NCI-H1092 (cell line): ENCODE measurements around the gene TOP3B.
"Not testable (repeated sequence)": the region's sequence is repeated elsewhere in the genome, so short reads cannot be mapped to it uniquely, and the experiment has no call there.

Experiments used
- DNase-seq: peaks from one replicate; lab custom pipeline; 2025; lab: John Stamatoyannopoulos, UW

Gene TOP3B

DNA sequence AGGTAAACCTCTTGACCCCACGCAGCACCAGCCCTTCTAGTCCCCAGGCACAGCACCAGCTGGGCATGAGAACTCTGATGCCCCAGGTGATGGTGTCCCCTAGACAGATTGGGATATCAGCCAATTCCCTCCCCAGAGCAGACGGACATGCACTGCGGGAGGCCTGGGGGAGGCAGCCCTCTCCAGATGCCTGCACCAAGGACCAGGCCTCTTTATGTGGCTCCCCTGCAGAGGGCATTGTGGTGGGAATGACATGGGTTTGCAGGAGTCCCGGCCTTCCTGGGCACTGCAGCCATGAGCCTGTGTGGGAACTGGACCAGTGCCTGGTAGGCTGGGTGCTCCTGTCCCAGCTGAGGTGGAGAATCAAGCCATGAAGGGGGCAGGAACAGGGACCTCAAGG, 55.9 kb downstream of the TOP3B start:
- no peak for DNase-seq

DNA sequence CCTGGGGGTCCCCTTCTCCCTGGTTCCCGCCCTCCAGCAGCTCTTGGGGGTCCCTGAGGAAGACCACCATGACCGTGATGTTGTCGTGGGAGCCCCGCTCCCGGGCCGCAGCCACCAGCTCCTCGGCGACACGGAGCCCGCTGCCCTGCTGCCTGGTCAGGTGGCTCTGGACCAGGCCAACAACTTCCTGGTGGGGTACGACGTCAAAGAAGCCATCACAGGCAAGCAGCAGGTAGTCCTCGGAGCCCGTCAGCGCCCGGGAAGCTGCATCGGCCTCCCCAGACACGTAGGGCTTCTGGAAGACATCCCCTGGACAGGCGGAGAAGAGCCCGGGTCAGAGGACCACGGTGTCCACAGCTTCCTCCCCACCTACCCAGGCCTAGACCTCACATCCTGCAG, 59.4 kb downstream of the TOP3B start:
- no peak for DNase-seq

DNA sequence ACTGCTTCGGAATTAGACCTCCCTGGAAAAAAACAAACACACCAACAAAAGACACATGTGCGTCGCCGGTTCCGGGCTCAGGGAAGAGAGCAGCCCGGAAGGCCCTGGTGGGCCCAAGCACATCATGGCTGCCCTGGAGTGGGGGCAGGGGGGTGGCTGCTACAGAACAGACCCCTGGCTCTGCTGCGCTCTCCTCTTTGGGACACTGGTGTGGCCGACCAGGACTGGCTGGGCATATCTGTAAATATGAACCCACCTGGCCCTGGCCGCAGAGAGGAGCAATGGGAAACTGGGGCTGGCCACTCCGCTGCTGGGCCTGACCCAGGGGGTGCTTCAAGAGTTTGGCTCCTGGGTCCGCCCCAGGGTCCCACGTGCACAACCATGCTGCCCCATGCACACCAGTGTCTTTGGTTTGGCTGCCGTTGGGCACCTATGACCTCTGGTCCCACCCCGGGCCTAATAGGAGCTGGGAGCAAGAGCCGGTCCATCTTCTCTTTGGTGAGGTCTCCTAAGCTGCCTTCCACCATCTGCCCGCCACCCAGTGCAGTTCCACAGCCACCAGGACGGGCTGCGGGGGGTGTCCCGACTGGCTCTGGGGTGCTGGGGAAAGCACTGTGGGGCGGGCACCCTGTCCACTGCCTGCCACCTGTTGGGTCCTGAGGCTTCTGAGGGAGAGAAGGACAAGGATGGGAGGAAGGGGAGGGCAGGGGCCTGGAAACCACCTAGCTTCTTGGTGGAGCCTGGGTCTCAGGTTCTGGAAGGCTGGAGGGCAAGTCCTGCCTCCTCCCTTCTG, 60.0 kb downstream of the TOP3B start:
- no peak for DNase-seq

DNA sequence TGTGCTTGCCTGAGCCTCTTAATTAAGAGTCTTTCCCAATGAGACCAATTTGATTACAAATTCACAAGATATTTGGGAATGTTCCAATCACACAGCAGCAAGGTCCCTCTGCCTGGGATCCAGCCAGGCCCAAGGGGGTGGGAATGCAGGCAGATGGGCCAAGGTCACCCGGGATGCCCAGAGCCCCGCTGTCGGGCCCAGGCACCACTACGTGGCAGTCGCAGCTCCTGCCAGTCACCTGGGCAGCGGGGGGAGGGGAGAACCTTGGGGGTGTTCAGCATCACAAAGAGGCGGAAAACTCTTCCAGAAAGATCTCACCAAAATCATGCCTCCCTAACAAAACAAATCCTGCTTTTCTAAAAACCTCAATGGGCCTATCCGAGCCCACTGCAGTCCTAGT, 60.9 kb downstream of the TOP3B start:
- DNase-seq = no peak

DNA sequence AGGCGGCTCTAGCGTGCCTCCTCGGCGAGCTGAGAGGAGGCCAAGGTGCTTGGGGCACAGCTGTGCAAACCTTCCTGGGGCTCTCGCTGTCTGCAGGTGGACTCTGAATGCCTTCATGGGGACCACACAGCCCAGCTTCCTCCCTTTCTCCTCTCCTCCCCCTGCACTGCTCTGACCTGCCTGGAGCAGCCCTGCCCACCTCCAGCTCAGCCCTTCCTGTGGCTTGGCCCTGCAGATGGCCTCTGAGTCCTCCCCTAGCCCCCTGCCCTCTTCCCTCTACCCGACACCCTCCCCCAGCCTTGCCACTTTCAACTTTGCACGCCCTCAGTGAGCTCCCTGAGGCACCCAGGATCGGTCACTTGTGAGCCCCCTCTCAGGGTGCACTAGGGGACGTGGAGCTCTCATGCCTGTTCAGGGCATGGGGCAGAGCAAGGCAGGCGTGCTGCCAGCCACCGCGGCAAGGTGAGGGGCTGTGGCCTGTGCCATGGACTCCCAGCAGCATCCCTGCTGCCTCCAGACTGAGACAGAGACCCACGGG, 61.3 kb downstream of the TOP3B start:
- no peak for DNase-seq

DNA sequence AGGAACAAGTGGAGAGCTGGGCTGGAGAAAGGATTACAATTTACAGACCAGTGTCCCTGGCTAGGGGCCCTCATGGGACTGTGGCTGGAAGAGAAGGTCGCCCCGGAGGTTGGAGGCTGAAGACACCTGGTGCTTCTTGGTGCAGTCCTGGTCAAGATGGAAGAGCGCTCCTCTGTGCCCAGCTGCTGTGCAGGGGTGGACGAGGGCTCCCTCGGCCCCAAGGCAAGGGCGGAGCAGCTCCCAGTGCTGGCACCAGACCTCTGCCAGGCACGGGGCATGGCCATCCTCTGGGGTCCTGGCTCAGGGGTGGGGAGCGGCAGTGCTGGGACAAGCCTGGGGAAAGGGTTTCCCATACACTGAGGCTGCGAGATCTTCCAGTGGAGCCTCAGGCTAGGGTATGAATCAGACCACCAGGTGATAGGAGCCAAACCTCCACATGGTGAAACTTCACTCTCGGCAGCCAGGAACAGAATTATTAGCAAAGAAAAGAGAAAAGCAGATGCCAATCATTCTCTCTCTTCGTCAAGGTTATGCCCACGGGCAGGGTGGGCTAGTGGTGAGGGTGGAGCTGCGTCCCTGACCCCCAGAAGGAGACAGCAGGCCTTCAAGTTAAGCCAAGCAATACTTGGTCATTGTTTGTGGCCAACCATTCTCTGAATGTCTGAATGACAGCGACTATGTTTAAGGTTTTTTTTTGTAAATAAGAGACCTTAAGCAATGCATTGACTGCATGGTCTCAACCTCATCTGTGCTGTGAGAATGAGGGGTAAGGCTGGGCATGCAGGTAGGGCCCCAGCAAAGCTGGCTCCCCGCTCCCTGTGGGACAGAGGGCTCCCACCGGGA, 62.0 kb downstream of the TOP3B start:
- no peak for DNase-seq

DNA sequence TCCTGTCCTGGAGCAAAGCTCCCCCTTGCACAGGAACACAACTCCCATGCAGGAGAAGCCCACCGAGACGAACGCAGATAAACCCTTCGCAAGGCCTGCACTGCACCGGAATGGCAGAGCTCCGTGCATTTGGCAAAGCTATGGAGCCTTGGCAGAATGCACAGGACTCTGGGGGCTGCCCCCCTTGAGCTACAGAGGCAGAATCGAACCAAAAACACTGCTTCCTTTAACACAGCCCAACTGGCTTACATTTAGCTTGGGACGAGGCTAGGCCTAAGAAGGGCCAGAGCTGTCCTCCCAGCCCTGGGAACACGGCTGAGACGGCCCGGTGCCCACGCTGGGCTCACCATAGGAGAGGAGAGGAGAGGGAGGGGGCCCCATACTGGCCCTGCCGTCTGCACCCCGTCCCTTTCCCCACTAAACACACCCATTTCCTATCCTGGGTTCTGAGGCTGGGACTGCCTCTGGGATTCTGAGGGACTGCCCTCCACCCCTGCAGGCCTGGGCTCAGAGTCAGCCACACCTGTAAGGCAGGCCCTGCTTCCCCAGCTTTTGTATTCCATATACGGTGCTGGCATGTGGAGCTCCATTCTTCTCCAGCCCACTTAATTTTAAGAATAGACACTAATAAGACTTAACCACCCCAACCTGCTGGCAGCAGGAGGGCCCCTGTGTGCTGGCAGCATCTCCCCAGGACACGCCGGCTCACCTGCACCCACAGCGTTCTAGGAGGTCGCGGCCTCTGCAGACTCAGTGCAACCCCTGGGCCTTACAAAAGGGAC, 62.9 kb downstream of the TOP3B start:
- DNase-seq = no peak

DNA sequence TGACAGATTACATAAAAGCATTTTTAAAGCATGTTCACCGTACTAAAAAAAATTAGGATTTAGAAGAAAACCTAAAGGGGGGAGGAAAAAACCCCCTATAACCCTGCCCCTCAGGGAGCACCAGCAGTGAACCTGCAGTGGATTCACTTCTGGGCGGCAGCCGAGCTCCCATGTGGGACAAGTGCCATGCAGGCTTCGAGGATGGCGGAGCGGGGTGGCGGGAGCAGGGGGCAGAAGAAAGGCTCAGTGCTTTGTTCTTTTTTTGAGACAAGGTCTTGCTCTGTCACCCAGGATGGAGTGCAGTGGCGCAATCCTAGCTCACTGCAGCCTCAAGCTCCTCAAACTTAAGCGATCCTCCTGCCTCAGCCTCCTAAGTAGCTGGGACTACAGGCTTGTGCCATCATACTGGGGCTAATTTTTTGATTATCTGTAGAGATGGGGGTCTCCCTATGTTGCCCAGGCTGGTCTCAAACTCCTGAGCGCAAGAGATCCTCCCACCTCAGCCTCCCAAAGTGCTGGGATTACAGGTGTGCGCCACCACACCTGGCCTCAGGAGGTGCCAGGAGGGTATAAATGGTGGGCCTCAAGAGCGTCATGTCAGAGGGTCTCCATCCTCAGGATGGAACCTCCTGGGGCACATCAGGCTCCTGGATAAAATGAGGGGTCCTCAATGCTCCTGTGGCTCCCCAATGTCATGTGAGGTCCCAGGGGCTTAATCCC, 64.0 kb downstream of the TOP3B start:
- DNase-seq = no peak

DNA sequence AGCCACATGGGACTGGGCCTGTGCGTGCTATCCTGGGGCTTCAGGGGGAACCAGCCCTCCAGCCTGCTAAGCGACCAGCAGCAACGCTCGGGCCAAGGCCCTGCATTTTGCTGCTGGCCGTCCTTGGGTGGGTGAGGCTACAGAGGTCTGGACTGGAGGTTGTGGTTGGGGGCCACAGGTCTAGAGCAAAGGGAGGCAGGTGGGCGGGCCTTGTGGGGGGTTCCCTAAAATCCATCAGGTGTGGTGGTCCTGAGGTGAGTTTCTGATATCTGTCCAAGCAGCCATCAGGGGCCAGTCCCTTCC, 64.7 kb downstream of the TOP3B start:
- no peak for DNase-seq

DNA sequence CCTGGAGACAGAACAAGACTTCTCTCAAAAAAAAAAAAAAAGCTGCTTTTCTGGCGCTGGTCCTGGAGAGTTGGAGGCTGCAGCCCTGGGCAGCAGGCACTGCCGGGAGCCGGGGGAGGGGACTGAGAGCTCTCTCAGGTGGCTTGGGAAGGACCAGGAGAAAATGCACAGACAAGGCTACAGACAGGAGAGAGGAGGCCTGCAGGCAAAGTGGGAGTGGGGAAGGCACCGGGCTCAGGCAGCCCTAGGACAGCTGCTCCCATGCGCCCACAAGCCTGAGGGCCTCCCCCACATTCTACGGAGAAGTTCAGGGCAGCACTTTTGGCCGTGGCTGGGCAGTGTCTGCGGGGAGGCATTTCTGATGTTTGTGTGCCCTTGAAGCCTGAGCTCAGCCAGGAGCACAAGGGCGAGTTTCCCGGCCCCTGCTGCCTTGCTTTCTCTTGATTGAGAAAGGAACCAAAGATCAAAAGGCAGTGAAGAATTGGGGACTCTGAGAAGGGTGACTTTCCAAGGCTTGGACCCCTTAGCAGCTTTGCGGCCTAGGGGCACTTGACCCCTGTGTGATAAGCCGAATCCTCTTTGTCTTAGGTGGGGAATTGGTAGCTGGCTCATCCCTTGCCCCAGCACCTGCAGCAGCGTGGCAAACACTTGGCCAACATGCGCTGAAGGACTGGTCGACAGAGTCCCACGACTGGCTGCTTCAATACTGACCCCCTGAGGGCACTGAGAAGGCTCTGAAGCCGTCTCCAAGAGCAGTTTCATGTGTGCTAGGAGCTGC, 65.2 kb downstream of the TOP3B start:
- no peak for DNase-seq

DNA sequence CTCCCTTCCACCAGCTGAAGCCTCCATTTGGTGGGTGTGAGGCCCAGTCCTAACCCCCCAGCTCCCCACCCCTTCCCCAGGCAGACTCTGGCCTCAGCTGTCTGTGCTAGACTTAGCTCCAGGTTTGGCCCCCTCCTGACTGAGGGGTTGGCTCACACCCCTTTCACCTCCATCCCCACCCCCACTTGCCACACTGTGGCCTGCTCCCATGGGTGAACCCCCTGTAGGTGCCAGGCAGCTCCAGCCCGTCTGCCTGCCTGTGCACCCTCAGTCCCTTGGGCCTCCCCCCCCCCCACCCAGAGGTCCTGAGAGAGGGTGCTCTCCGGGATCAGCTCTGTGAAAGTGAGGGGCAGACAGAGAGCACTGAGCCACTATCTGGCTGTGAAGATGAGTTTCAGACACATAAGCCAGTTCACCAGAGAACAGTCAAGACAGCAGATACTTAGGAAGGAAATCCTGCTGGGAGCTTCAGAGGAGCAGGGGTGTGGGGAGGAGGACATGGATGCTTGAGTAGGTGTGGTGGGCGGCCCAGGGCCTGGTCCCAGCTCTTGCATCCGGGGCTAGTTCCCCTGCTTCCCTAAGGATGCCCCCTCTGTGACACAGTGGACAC, 66.2 kb downstream of the TOP3B start:
- no peak for DNase-seq

DNA sequence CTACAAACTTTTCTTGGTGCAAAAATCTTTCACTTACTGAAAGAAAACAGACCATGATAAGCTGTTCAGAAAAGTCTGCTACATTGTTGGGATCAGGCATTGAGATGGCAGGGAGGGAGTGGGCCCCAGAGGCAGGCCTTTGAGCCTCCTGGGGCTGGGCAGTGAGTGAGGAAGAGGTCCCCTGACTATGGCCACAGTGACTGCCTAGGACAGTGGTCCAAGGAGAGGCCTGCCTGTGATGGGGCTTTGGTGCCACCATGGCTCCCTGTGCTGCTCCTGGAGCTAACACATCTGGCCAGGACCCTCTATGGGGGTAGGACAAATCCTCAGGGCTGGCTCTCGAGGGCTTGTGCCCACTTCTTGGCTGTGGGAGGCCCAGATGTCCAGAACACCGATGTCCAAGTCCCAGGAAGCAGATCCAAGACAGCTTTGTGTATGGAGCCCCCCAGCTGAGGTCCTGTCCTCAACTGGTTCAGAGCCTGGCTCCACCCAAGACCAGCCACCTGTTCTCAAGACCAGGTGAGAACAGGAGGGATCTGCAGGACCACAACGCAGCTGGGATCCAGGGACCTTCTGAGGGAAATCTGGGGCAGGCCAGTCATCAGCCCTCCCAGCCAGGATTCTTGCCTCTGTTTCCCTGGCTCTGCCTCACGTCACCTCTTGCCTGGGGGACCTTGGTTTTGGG, 66.8 kb downstream of the TOP3B start:
- DNase-seq = no peak

DNA sequence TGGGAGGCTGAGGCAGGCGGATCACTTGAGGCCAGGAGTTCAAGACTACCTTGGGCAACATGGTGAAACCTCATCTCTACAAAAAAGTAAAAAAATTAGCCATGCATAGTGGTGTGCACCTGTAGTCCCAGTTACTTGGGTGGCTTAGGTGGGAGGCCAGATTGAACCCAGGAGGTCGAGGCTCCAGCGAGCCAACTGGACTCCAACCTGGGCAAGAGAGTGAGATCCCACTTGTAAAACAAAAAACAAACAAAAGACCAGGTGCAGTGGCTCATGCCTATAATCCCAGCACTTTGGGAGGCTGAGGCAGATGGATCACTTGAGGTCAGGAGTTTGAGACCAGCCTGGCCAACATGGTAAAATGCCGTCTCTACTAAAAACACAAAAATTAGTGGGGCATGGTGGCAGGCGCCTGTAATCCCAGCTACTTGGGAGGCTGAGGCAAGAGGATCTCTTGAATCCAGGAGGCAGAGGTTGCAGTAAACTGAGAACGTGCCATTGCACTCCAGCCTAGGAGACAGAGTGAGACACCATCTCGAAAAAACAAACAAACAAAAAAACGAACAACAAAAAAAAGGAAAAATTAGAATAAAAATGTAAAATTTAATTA, 68.4 kb downstream of the TOP3B start:
- DNase-seq = not testable (repeated sequence)

DNA sequence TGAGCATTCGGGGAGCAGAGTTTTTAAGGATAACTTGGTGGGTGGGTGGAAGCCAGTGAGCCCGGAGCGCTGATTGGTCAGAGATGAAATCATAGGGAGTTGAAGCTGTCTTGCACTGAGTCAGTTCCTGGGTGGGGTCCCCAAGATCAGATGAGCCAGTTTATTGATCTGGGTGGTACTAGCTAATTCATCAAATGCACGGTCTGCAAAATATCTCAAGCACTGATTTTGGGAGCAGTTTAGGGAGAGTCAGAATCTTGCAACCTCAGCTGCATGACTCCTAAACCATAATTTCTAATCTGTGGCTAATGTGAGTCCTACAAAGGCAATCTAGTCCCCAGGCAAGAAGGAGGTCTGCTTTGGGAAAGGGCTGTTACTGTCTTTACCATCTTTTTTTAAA, 72.2 kb downstream of the TOP3B start:
- not testable (repeated sequence) for DNase-seq

DNA sequence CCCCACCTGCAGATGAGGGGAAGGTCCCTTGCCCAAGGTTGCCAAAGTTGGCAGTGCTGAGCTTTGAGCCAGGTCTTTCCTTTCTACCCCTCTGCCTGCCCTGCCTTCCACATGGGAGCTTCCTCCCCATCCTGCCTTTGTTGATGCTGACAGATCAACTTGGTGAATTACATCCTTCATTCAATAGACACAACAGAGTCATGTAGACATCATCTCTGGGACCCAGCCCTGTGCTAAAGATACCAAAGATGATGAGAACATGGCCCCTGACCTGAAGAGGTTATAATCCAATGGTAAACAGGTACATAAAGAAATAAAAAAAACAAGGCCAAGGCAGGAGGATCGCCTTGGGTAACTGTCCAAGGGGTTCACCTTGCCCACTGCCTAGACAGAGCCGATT, 72.7 kb downstream of the TOP3B start:
- no peak for DNase-seq

DNA sequence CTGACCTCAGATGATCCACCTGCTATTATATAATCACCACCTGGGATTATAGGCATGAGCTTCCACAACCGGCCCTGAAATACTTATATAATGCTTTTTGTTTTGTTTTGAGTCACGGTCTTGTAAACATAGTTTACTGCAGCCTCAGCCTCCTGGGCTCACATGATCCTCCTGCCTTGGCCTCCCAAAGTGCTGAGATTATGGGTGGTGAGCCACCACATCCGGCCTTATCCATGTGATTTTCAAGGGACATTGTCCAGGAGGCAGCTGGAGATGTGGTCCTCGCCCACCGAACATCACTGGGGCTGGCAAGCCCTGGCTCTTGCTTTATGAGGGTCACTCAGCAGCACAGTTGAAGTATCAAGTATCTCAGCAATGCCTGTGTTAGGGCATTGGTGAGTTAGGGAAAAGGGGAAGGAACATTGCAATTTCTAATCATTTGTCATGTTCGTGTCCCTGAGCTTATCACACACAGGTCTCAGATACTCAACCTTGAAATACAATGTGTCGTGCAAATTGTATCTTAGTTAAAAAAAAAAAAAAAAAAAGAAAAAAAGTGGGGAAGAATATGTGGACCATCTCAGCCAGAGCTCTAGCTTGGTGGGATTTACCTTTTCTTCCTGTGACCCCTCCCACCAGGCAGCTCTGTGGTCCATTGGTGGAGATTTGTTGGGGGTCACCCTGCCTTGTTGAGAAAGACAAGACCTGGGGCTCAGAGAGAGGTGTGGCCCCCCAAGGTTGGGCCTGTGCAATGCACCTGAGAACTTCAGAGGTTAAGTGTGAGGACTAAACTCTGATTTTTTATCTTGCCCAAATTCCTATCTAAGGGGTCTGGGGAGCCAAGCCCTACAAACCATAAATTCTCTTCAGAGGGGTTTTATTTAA, 74.7 kb downstream of the TOP3B start:
- no peak for DNase-seq
